Measurements from ENCODE around the gene STAMBP. TPM values are rescaled to one million over a fixed set of nuclear protein-coding genes. Genes with fewer than 3 reads are reported as not detected.

STAMBP gene
- total and polyA plus RNA-seq, 7 donors, result 40.7 to 101 (median 62.1) TPM

DNA sequence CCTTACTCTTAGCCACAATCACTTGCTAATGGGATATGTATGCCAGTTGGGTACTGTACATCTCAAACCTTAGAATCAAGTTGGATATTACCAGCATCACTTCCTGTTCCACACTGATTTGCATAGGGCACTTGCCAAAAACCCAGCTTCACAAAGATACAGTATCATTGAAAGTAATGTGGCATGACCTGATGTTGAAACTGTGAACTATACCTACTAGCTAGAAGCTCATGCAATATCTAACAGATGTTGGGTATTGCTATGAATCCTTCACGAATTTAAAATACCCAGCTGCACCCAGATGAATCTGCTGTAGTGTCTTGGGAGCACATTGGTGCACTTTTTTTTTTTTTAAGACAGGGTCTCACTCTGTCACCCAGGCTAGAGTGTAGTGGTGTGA is 6.5 kb upstream of the STAMBP start:
- TF ChIP-seq, protein P1, sequence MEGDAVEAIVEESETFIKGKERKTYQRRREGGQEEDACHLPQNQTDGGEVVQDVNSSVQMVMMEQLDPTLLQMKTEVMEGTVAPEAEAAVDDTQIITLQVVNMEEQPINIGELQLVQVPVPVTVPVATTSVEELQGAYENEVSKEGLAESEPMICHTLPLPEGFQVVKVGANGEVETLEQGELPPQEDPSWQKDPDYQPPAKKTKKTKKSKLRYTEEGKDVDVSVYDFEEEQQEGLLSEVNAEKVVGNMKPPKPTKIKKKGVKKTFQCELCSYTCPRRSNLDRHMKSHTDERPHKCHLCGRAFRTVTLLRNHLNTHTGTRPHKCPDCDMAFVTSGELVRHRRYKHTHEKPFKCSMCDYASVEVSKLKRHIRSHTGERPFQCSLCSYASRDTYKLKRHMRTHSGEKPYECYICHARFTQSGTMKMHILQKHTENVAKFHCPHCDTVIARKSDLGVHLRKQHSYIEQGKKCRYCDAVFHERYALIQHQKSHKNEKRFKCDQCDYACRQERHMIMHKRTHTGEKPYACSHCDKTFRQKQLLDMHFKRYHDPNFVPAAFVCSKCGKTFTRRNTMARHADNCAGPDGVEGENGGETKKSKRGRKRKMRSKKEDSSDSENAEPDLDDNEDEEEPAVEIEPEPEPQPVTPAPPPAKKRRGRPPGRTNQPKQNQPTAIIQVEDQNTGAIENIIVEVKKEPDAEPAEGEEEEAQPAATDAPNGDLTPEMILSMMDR (IDR thresholded peaks at IDR 0.05), result no peak
- ATAC-seq (no peak), DNase-seq (no peak)
- intact Hi-C loops (cut with DNase I), result loop anchor here (10.0 kb wide), 5 partner anchors 103 to 513 kb away; partner anchors contain the start of genes BOLA3 (in 1 of the 2), DGUOK (in 1 of the 2) and TET3 (in 1 of the 2)
- H3K27me3 ChIP-seq (ENCODE audit: insufficient read depth in 3 of 3, low read length in 2 of 3), result no peaks in the 10 kb centered on the region
- WGBS, 3 donors, result 25 to 37% (median 36%) methylated on average over 1 of the region's 1 CpG
- H3K36me3 ChIP-seq (ENCODE audit: insufficient read depth in 1 of 2, low read depth in 1 of 2), result no peaks in the 10 kb centered on the region
- no peak overlapping the region for H3K4me3 ChIP-seq
- H3K27ac ChIP-seq, result no peak overlapping the region
- no peaks in the 10 kb centered on the region for H3K4me1 ChIP-seq
- H3K9me3 ChIP-seq, result no peaks in the 10 kb centered on the region

DNA sequence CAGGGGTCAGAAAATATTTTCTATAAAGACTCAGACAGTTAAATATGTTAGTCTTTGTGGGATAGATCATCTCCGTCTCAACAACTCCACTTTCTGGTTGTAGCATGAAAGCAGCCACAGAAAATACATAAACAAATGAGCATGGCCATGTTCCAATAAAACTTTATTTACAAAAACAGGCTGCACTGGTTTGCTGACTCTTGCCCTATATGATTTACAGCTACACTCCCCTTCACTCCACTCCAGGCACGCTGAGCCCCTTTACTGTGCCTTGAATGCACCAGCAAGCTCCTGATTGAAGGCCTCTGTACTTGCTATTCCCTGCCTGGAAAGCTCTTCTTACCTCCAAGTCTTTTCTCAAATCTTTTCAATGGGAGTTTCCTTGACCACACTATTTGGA is 5.8 kb upstream of the STAMBP start:
- no peaks in the 10 kb centered on the region for H3K9me3 ChIP-seq
- DNase-seq (no peak), ATAC-seq (no peak)
- H3K4me1 ChIP-seq, result peaks cover 2% of the 10 kb centered on the region
- no peak overlapping the region for H3K27ac ChIP-seq
- H3K36me3 ChIP-seq (ENCODE audit: insufficient read depth in 1 of 2, low read depth in 1 of 2), result no peaks in the 10 kb centered on the region
- no peak overlapping the region for H3K4me3 ChIP-seq
- no peaks in the 10 kb centered on the region for H3K27me3 ChIP-seq (ENCODE audit: insufficient read depth in 3 of 3, low read length in 2 of 3)
- 74 to 83% (median 75%) methylated on average over 2 of the region's 2 CpGs for WGBS, 3 donors
- intact Hi-C loops (cut with DNase I), result loop anchor here (1.0 to 10.0 kb wide), 6 partner anchors 102 to 512 kb away; partner anchors contain the start of genes BOLA3 (in 1 of the 2), DGUOK (in 1 of the 2) and TET3 (in 1 of the 2)
- TF ChIP-seq, protein P1 (IDR thresholded peaks at IDR 0.05), result no peak

DNA sequence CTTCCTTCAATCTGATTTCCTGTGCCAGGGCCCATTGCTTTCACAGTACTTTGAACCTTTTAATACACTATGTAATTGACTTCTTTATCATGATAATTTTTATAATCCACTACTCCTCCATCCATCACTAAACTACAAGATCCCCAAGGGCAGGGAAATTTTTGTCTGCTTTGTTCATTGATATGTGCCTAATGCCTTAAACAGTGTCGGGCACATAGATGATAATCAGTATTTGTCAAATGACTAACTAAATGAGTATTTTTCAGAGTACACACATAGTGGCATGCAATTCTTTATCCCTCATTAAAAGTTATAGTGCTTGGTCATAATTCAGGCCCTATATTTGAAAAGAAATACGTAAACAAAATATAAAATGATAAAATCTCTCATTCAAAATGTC is 5.3 kb upstream of the STAMBP start:
- peaks cover 5% of the 10 kb centered on the region for H3K4me1 ChIP-seq
- intact Hi-C loops (cut with DNase I), result loop anchor here (1.0 to 10.0 kb wide), 6 partner anchors 101 to 512 kb away; partner anchors contain the start of genes BOLA3 (in 1 of the 2), DGUOK (in 1 of the 2) and TET3 (in 1 of the 2)
- H3K27me3 ChIP-seq (ENCODE audit: insufficient read depth in 3 of 3, low read length in 2 of 3), result no peaks in the 10 kb centered on the region
- TF ChIP-seq, protein P1 (IDR thresholded peaks at IDR 0.05), result no peak
- H3K36me3 ChIP-seq (ENCODE audit: insufficient read depth in 1 of 2, low read depth in 1 of 2), result no peaks in the 10 kb centered on the region
- no peaks in the 10 kb centered on the region for H3K9me3 ChIP-seq
- no peak overlapping the region for H3K4me3 ChIP-seq
- DNase-seq (no peak), ATAC-seq (no peak)
- no peak overlapping the region for H3K27ac ChIP-seq
- WGBS, 3 donors, result 45 to 56% (median 49%) methylated on average over 2 of the region's 2 CpGs

GRCh38 chr2:73823916-73824523 is 4.7 kb upstream of the STAMBP start:
- Histone ChIP-seq H3K27ac (no peak overlapping the region), H3K36me3 (ENCODE audit: insufficient read depth in 1 of 2, low read depth in 1 of 2) (no peaks in the 10 kb centered on the region), H3K9me3 (no peaks in the 10 kb centered on the region), H3K4me3 (no peak overlapping the region), H3K27me3 (ENCODE audit: insufficient read depth in 3 of 3, low read length in 2 of 3) (no peaks in the 10 kb centered on the region), H3K4me1 (peaks cover 5% of the 10 kb centered on the region)
- intact Hi-C loops (cut with DNase I), result loop anchor here (1.0 to 10.0 kb wide), 6 partner anchors 101 to 511 kb away; partner anchors contain the start of genes BOLA3 (in 1 of the 2), DGUOK (in 1 of the 2) and TET3 (in 1 of the 2)
- TF ChIP-seq, protein P1 (IDR thresholded peaks at IDR 0.05), result peak; percentile 86
- peak in 1 of 4 donors; percentile 51 for ATAC-seq
- no peak for DNase-seq
- 8 to 11% (median 8%) methylated on average over 3 of the region's 3 CpGs for WGBS, 3 donors

All from psoas muscle (tissue), 8 donors.